ENCODE results near the gene TM4SF4. TPM values are rescaled to one million over a fixed set of nuclear protein-coding genes. Genes with fewer than 3 reads are reported as not detected.

The TM4SF4 gene
- total RNA-seq, 4 donors from 2014 or later, result 0.13 to 2.3 TPM; not detected in 2

DNA sequence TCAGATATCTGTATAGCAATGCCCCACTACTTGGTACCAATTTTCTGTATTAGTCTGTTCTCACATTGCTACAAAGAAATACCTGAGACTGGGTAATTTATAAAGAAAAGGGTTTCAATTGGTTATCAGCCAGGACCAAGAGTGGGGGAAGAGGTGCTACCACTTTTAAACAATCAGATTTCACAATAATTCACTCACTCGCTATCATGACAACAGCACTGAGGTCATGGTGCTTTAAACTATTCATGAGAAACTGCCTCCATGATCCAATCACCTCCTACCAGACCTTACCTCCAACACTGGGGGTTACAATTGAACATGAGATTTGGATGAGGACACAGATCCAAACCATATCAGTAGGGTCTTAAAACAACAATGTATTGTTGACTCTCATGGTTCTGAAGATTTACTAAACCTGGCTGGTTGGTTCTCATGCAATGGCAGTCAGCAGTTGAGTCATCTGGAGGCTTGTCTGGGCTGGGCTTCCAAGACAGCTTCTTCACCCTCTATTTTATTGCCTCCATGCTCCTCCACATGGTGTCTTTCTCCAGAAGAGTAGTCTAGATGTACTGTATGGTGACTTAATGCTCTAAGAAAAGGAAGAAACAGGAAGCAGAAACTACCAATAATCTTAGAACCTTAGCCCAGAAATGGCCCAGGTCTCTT is 21.2 kb upstream of the TM4SF4 start:
- Histone ChIP-seq H3K27me3 (no peaks in the 10 kb centered on the region), H3K36me3 (no peaks in the 10 kb centered on the region), H3K9me3 (no peaks in the 10 kb centered on the region), H3K4me3 (no peak overlapping the region), H3K27ac (no peak overlapping the region), H3K4me1 (peaks cover 8 to 12% of the 10 kb centered on the region in 2 donors)
- TF ChIP-seq, protein P1, sequence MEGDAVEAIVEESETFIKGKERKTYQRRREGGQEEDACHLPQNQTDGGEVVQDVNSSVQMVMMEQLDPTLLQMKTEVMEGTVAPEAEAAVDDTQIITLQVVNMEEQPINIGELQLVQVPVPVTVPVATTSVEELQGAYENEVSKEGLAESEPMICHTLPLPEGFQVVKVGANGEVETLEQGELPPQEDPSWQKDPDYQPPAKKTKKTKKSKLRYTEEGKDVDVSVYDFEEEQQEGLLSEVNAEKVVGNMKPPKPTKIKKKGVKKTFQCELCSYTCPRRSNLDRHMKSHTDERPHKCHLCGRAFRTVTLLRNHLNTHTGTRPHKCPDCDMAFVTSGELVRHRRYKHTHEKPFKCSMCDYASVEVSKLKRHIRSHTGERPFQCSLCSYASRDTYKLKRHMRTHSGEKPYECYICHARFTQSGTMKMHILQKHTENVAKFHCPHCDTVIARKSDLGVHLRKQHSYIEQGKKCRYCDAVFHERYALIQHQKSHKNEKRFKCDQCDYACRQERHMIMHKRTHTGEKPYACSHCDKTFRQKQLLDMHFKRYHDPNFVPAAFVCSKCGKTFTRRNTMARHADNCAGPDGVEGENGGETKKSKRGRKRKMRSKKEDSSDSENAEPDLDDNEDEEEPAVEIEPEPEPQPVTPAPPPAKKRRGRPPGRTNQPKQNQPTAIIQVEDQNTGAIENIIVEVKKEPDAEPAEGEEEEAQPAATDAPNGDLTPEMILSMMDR (IDR thresholded peaks at IDR 0.05 in 4 of 5, conservative IDR thresholded peaks at IDR 0.05 in 1 of 5), result no peak
- no peak for TF ChIP-seq POLR2A (IDR thresholded peaks at IDR 0.05)
- no peak for ATAC-seq
- no peak for DNase-seq
- intact Hi-C loops (cut with DNase I; ENCODE audit: low total_unique reads) (no loop called here), in situ Hi-C loops (cut with MboI; ENCODE audit: low sequenced_read_pairs in 4 of 4) (no loop called here)

DNA sequence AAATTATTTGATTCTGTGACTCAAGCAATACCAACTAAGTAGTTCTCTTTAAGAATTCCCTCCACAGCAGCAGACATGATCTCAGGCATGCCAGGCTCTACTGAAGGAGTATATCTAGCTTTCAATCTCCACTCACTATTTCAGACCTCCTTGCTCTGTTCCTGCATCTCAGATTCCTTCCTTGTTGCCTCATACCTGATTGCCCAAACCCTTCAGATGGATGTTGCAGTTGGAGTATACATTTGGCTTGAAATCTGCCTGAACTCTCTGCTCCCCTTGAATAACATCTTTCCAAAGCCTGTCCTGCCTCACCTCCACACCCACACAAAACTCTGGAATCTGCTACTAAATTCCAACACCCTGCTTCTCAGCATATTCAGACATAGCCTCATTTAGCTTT is 19.8 kb upstream of the TM4SF4 start:
- peaks cover 4% of the 10 kb centered on the region in 2 donors for H3K4me1 ChIP-seq
- TF ChIP-seq POLR2A (IDR thresholded peaks at IDR 0.05), result no peak
- TF ChIP-seq, protein P1 (IDR thresholded peaks at IDR 0.05 in 4 of 5, conservative IDR thresholded peaks at IDR 0.05 in 1 of 5), result no peak
- H3K36me3 ChIP-seq, result no peaks in the 10 kb centered on the region
- no peaks in the 10 kb centered on the region for H3K9me3 ChIP-seq
- ATAC-seq (no peak), DNase-seq (no peak)
- in situ Hi-C loops (cut with MboI; ENCODE audit: low sequenced_read_pairs in 4 of 4), result no loop called here
- no peaks in the 10 kb centered on the region for H3K27me3 ChIP-seq
- intact Hi-C loops (cut with DNase I; ENCODE audit: low total_unique reads), result no loop called here
- no peak overlapping the region for H3K4me3 ChIP-seq
- no peak overlapping the region for H3K27ac ChIP-seq

DNA sequence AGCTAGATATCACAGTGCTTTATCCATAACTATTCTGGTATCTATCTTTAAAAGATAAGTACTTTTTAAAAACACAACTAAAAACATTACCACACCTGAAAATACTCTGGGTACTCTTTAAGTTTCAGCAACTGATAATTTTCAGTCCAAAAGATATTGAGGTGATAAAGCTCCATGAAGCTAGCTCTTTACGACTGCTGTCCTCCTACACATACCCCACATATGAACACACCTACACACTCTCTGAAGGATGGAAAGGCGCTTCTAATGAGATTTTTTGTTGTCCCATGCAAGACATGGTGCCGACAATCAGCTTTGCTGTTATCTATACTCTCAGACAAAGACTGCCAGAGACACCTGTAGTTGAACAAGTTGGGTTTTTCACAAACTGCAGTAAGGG is 19.1 kb upstream of the TM4SF4 start:
- TF ChIP-seq, protein P1 (IDR thresholded peaks at IDR 0.05 in 4 of 5, conservative IDR thresholded peaks at IDR 0.05 in 1 of 5), result no peak
- H3K27ac ChIP-seq, result no peak overlapping the region

DNA sequence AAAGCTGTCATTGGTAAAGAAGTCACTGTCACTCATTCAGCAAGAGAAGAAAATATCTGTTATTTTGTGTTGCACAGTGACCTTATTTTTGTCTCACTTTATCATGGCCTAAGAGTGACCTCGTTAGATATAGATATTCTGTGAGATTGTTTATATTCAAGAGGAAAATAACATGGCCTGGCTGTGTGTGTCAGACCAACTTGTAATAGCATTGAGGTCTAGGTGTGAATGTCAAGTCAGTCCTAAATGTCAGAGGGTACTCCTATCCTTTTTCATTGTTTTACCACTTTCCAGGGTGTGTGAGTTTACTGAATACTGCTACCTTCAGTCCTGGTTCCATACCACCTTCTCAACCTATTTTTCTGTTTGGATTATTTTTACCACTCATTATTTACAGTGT is 18.5 kb upstream of the TM4SF4 start:
- in situ Hi-C loops (cut with MboI; ENCODE audit: low sequenced_read_pairs in 4 of 4) (no loop called here), intact Hi-C loops (cut with DNase I; ENCODE audit: low total_unique reads) (no loop called here)
- TF ChIP-seq, protein P1 (IDR thresholded peaks at IDR 0.05 in 4 of 5, conservative IDR thresholded peaks at IDR 0.05 in 1 of 5), result no peak
- TF ChIP-seq POLR2A (IDR thresholded peaks at IDR 0.05), result no peak
- no peak overlapping the region for H3K4me3 ChIP-seq
- H3K9me3 ChIP-seq, result no peaks in the 10 kb centered on the region
- no peaks in the 10 kb centered on the region for H3K27me3 ChIP-seq
- DNase-seq, result no peak
- H3K27ac ChIP-seq, result no peak overlapping the region
- H3K4me1 ChIP-seq, result peaks cover 0 to 3% of the 10 kb centered on the region in 2 donors
- no peaks in the 10 kb centered on the region for H3K36me3 ChIP-seq
- no peak for ATAC-seq

More for the DNA sequence above, 19.1 kb upstream of the TM4SF4 start:
- DNase-seq (no peak), ATAC-seq (no peak)
- Histone ChIP-seq H3K27me3 (no peaks in the 10 kb centered on the region), H3K4me1 (peaks cover 0 to 3% of the 10 kb centered on the region in 2 donors), H3K9me3 (no peaks in the 10 kb centered on the region), H3K36me3 (no peaks in the 10 kb centered on the region), H3K4me3 (no peak overlapping the region)
- in situ Hi-C loops (cut with MboI; ENCODE audit: low sequenced_read_pairs in 4 of 4) (no loop called here), intact Hi-C loops (cut with DNase I; ENCODE audit: low total_unique reads) (no loop called here)

Measured in gastrocnemius medialis (tissue), 4 donors.